ENCODE data around the gene IGSF22.

The IGSF22 gene

GRCh38 chr11:18750944-18751343 is 25.0 kb upstream of the IGSF22 start:
- no peak overlapping the region for H3K27ac ChIP-seq
- H2AFZ ChIP-seq = no peak overlapping the region
- TF ChIP-seq CTCF (IDR thresholded peaks at IDR 0.05) = no peak

GRCh38 chr11:18749681-18750319 is 23.8 kb upstream of the IGSF22 start:
- Histone ChIP-seq H3K79me2 (no peaks in the 10 kb centered on the region), H3K27ac (no peak overlapping the region), H3K4me2 (ENCODE audit: low read length) (no peak overlapping the region), H3K9ac (no peak overlapping the region), H2AFZ (no peak overlapping the region), H3K27me3 (ENCODE audit: control insufficient read depth, insufficient read depth, low read length) (no peaks in the 10 kb centered on the region), H3K4me1 (no peaks in the 10 kb centered on the region), H3K4me3 (ENCODE audit: low read depth, low read length) (no peak overlapping the region), H3K9me3 (ENCODE audit: control insufficient read depth, low read length) (no peaks in the 10 kb centered on the region), H3K36me3 (ENCODE audit: control insufficient read depth, insufficient read depth, low read length) (no peaks in the 10 kb centered on the region)
- no peak for TF ChIP-seq CTCF (IDR thresholded peaks at IDR 0.05)

More at GRCh38 chr11:18750944-18751343, 25.0 kb upstream of the IGSF22 start:
- no peaks in the 10 kb centered on the region for H3K79me2 ChIP-seq
- H3K27me3 ChIP-seq (ENCODE audit: control insufficient read depth, insufficient read depth, low read length) = no peaks in the 10 kb centered on the region
- no peaks in the 10 kb centered on the region for H3K9me3 ChIP-seq (ENCODE audit: control insufficient read depth, low read length)
- H3K4me3 ChIP-seq (ENCODE audit: low read depth, low read length) = no peak overlapping the region
- H3K36me3 ChIP-seq (ENCODE audit: control insufficient read depth, insufficient read depth, low read length) = no peaks in the 10 kb centered on the region
- no peak overlapping the region for H3K4me2 ChIP-seq (ENCODE audit: low read length)
- no peaks in the 10 kb centered on the region for H3K4me1 ChIP-seq
- no peak overlapping the region for H3K9ac ChIP-seq

- H3K36me3 ChIP-seq (ENCODE audit: control insufficient read depth, insufficient read depth, low read length) = no peaks in the 10 kb centered on the region
- no peaks in the 10 kb centered on the region for H3K9me3 ChIP-seq (ENCODE audit: control insufficient read depth, low read length)
- H3K4me2 ChIP-seq (ENCODE audit: low read length) = no peak overlapping the region
- H3K4me1 ChIP-seq = no peaks in the 10 kb centered on the region
- no peak overlapping the region for H2AFZ ChIP-seq
- H3K4me3 ChIP-seq (ENCODE audit: low read depth, low read length) = no peak overlapping the region
- H3K27me3 ChIP-seq (ENCODE audit: control insufficient read depth, insufficient read depth, low read length) = no peaks in the 10 kb centered on the region
- H3K9ac ChIP-seq = no peak overlapping the region
- H3K79me2 ChIP-seq = no peaks in the 10 kb centered on the region
- no peak overlapping the region for H3K27ac ChIP-seq
- no peak for TF ChIP-seq CTCF (IDR thresholded peaks at IDR 0.05)
These were observed 22.9 kb upstream of the IGSF22 start for GRCh38 chr11:18748766-18749365.

GRCh38 chr11:18745251-18745650 is 19.3 kb upstream of the IGSF22 start:
- no peak for TF ChIP-seq CTCF (IDR thresholded peaks at IDR 0.05)
- H3K36me3 ChIP-seq (ENCODE audit: control insufficient read depth, insufficient read depth, low read length) = no peaks in the 10 kb centered on the region

More at GRCh38 chr11:18745251-18745650, 19.3 kb upstream of the IGSF22 start:
- H2AFZ ChIP-seq = no peak overlapping the region
- no peaks in the 10 kb centered on the region for H3K79me2 ChIP-seq
- no peaks in the 10 kb centered on the region for H3K4me1 ChIP-seq
- no peaks in the 10 kb centered on the region for H3K27me3 ChIP-seq (ENCODE audit: control insufficient read depth, insufficient read depth, low read length)
- no peak overlapping the region for H3K4me2 ChIP-seq (ENCODE audit: low read length)
- H3K27ac ChIP-seq = no peak overlapping the region
- no peak overlapping the region for H3K9ac ChIP-seq
- no peaks in the 10 kb centered on the region for H3K9me3 ChIP-seq (ENCODE audit: control insufficient read depth, low read length)
- H3K4me3 ChIP-seq (ENCODE audit: low read depth, low read length) = no peak overlapping the region

All from parathyroid adenoma (tissue), 2 donors.